ENCODE data around the gene GREB1L.
"Not testable (repeated sequence)": the region's sequence is repeated elsewhere in the genome, so short reads cannot be mapped to it uniquely, and the experiment has no call there.

The GREB1L gene

GRCh38 chr18:21369597-21369996, 127.6 kb downstream of the GREB1L start:
- not testable (repeated sequence) for DNase-seq

DNA sequence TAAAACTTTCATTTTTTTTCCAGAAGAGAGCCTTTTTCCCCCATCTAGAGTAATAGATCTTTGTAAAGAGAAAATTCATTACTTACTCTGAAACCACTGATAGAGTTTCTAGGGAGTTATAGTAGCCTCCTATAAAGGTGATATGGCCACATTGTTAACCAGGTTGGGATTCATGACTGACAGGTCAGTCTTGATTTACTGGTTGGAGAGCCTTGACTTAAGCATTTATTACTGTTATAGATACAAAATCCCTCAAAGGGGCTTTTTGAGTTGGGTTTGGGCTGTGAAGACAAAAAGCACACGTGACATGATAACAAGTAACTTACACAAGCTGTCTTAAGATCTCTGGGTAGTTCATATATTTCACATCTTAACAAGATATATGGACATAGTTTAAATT, 141.0 kb downstream of the GREB1L start:
- no peak for DNase-seq

GRCh38 chr18:21386523-21387240, 144.7 kb downstream of the GREB1L start:
- DNase-seq = peak; percentile 91

GRCh38 chr18:21387886-21388285, 145.9 kb downstream of the GREB1L start:
- no peak for DNase-seq

DNA sequence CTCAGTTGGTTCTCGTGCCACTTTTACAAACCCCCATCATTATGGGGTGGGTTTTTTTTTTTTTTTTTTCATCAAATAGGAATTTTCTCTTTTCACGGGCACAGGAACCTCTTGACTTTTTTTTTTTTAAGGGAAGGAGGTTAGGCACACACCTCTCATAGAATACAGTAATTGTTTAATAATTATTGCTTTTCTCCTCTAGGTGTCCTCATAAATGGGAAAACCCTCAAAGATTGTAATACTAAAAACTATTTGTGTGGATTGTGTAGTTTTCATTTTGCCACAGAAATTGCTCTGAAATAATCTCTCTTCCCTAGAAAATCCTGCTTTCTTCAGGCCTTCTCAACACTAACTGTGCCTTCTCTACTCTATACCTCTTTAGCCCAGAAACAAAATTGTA, 147.3 kb downstream of the GREB1L start:
- no peak for DNase-seq

- DNase-seq = no peak
These were observed 147.9 kb downstream of the GREB1L start for GRCh38 chr18:21389903-21390302.

GRCh38 chr18:21391074-21391673, 149.1 kb downstream of the GREB1L start:
- DNase-seq = peak; percentile 98

GRCh38 chr18:21393986-21394385, 152.0 kb downstream of the GREB1L start:
- no peak for DNase-seq

DNA sequence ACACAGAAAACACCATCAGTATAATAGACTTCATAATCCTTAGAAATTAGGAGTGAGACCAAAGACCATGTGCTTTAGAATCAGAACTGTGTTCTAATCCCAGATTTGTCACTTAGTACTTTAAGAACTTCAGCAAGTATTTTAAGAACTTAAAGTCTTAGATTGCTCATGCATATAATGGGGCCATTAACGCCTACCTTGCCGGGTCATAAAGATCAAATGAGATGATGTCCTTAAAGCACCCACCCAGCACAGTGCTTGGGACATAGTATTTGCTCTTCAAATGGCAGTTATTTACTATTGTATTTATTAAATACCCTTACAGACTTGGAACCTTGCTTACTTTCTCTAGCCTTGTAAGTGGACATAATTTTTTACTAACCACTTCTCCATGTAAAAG, 156.1 kb downstream of the GREB1L start:
- DNase-seq = no peak

DNA sequence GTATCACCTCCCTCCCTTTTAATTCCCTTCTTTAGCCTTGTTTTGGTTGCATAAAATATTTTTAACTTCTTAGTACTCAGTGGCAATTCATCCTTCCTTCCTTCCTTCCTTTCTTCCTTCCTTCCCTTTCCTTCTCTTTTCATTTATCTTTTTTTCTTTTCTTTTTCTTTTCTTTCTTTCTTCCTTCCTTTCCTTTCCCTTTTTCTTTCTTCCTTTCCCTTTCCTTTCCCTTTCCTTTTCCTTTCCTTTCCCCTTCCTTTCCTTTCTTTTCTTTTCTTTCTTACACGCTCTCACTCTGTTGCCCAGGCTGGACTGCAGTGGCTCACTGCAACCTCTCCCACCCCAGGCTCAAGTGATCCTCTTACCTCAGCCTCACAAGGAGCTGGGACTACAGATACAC, 160.2 kb downstream of the GREB1L start:
- DNase-seq = no peak

DNA sequence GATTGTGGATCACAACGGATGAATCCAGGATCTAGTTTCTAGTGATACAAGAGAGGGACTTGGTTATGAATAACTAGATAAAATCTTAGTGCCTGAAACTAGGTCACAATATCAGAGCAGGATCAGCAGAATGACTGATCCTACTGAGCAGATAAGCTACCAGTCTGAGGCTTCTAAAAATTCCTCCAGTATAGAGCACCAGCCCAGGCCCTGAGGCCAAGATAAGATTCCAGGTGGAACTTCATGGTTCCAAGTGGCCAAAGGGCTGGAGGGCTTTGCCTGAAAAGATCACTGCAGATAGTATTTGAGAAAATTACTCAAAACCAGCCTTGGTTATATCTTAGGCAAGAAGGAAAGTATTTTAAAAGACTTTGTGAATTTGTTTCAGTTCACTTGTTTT, 162.4 kb downstream of the GREB1L start:
- DNase-seq = no peak

GRCh38 chr18:21406116-21406515, 164.1 kb downstream of the GREB1L start:
- DNase-seq = no peak

DNA sequence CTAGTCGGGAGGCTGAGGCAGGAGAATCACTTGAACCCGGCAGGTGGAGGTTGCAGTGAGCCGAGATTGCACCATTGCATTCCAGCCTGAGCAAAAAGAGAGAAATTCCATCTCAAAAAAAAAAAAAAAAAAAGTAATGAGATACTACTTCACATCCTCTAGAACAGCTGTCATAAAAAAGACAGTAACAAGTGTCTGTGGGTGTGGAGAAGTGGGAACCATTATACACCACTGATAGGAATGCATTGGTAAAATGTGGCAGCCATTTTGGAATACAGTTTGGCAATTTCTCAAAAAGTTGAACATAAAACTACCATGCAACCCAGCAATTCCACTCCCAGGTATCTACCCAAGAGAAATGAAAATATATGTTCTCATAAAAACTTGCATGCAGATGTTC, 166.6 kb downstream of the GREB1L start:
- no peak for DNase-seq

DNA sequence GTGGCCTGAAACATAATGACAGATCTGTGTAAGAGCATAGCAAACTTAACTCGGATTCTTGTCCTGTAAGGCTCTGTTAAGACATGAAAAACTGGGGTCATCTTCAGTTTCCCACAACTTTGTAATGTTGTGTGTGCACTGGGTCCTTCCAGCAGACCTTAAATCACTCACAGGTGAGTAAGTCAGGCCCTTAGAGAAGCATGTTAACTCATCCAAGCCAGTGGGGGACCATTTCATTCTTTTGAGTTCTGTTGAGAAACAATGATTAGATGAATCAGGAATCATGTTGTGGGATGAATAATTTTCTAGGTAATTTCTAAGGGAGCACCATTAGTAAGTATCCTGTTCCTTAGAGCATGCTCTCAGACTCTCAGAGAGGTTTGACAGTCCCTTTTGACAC, 191.4 kb downstream of the GREB1L start:
- DNase-seq = no peak

DNA sequence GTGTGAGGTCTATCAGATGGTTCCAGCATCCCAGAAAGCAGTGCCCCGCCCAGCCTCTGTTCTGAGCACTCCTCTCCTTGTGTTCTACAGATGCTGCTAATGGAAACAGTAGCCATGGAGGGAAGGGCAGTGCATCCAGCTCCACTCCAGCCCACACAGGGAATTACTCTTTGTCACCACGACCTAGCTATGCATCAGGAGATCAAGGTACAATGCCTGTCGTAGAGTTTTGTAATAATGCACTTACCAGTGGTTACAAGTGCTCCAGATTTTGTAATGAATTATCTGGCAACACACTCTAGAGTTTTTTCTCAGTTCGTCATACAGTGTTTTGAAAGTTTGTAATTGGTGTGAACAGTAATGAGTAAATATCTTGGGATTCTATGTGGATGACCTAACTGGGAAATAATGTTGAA, 197.4 kb downstream of the GREB1L start:
- DNase-seq = no peak

- DNase-seq = no peak
These were observed 199.6 kb downstream of the GREB1L start for GRCh38 chr18:21441670-21442069.

DNA sequence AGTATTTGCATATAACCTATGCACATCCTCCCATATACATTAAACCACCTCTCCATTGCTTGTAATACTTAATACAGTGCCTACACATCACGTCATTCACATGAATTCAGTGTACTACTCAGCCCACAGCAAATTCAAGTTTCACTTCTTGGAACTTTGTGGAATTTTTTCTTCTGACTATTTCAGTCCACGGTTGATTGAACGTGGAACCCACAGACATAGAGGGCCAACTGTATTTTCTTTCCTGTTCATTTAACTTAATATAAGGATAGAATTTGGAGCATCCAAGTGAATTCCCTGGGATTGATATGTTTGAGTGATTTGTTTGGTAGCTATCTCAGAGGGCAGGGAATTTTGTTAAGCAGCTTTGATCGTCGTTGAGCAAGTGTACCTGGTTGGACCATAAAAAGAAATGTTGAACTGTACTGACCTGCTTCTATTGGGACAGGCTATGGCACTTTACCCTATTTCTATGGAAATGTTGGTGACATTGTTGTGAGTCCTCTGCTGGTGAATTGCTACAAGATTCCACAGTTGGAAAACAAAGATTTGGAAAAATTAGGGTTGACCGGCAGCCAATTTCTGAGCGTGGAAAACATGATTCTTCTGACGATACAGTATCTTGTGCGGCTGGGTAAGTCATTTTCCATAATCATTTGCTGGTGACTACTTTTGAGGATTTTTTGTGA, 201.9 kb downstream of the GREB1L start:
- DNase-seq = no peak

GRCh38 chr18:21444465-21445212, 202.6 kb downstream of the GREB1L start:
- DNase-seq = peak; percentile 79

DNA sequence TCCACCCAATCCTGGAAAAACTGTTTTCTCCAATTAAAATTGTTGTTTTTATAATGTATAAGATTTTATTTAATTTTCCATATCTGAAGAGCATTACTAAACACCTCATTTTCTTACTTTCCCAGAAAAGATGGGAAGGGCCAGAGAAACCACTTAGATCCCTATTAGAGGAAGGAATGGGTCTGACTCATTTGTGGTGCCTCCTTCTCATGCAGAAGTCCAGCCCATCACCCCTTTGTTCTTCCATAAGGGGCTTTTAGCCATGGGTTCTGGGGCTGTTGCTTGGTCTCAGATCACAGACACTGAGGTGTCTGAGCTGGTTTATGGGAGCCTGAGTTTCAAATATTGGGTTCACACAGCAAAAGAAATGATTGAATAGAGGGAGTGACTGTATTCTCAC, 206.3 kb downstream of the GREB1L start:
- no peak for DNase-seq

DNA sequence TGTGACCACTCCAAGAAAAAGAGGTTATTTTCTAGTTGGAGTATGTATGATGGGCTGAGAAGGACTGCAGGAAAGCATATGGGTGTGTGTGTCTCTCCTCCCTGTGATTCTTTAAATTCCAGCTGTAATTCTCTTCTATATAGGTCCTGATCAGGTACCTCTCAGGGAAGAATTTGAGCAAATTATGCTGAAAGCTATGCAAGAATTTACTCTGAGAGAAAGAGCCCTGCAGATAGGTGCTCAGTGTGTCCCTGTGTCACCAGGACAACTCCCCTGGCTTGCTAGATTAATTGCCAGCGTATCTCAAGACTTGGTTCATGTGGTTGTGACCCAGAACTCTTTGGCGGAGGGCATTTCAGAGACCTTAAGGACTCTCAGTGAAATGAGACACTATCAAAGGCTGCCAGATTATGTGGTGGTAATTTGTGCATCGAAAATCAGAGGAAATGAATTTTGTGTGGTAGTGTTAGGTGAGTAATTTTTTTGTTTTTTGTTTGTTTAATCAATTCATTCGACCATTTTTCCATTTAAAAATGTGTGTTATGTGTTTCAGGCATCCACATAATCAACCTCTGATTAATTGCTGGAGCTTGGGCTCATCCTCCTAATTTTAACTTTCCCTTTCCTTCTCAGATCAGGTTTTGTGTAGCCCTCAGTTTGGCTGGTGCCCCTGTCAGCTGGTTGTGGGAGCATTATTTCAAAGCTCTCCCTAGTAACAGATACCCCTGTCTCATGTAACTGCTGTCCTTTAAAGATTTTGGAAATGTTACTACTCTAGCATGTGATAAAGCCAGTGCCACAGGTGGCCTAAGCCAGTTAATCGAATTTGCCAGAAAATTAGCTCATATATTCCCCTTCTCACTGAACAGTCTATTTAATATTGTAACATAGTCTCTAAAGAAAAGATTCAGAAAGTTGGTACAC, 207.6 kb downstream of the GREB1L start:
- no peak for DNase-seq

GRCh38 chr18:21450503-21450902, 208.5 kb downstream of the GREB1L start:
- no peak for DNase-seq

- no peak for DNase-seq
These were observed 208.9 kb downstream of the GREB1L start for GRCh38 chr18:21450913-21451312.
